Right forelimb (tissue), 1 donor: ENCODE measurements around the gene VAV2.
A peak's percentile ranks its signal among the peaks of the same experiment; 100 is the strongest.

Experiments used
- DNase-seq: peaks from one replicate; pipeline ENCODE4 v3.0.0-alpha.2; 2018

The VAV2 gene

GRCh38 chr9:133791735-133792649 lies 200.1 kb downstream of the VAV2 start:
- no peak for DNase-seq

- DNase-seq: no peak
These were observed 201.1 kb downstream of the VAV2 start for GRCh38 chr9:133791069-133791468.

DNA sequence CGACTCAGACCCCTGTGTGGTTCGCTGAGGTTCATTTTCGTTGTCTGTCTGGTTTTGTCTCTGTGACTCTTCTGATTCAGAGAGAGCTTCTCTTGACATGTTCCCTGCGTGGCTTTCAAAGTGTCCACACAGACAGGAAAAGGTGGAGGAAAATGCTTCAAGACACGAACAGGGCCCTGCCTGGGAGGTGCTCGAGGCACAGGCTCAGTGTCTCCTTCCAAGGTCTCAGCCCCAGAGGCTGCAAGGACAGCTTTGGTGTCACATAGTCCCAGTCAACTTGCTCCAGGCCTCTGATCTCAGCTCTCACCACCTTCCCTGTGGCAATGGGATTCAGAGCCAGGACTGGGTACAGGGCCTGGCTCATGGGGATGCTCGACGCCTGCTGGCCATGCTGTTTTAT lies 202.3 kb downstream of the VAV2 start:
- no peak for DNase-seq

GRCh38 chr9:133788819-133789717 lies 203.1 kb downstream of the VAV2 start:
- DNase-seq: peak; percentile 72

GRCh38 chr9:133788045-133788818 lies 203.9 kb downstream of the VAV2 start:
- DNase-seq: no peak

DNA sequence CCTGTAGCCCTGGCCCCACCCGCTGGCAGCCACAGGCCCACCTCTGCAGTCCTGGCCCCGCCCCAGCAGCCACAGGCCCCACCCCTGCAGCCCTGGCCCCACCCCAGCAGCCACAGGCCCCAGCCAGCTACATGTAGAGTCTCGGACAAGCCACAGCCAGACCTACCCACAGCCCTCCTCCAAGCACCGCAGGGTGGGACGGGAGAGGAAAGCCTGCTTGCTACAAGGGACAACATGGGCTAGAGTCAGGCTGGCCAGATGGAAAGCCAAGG lies 204.4 kb downstream of the VAV2 start:
- peak; percentile 82 for DNase-seq

GRCh38 chr9:133786907-133787753 lies 205.0 kb downstream of the VAV2 start:
- no peak for DNase-seq

DNA sequence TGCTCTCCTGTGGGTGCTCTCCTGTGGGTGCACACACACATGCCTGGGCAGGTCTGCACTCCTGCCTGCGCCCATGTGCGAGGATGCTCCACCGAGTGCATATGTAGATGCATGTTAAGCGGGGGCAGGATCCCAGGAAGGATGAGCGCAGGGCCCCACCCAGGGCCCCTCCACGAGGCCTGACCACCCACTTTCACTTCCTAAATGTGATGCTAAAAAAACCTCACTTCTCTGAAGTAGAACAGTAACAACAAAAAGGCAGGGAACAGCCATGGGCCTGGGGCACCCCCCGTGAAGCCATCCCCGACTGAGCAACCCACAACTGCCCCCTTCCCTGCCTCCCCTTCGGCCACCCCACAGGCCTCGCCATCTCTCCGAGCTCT lies 205.8 kb downstream of the VAV2 start:
- no peak for DNase-seq

GRCh38 chr9:133785753-133786370 lies 206.3 kb downstream of the VAV2 start:
- DNase-seq: no peak

DNA sequence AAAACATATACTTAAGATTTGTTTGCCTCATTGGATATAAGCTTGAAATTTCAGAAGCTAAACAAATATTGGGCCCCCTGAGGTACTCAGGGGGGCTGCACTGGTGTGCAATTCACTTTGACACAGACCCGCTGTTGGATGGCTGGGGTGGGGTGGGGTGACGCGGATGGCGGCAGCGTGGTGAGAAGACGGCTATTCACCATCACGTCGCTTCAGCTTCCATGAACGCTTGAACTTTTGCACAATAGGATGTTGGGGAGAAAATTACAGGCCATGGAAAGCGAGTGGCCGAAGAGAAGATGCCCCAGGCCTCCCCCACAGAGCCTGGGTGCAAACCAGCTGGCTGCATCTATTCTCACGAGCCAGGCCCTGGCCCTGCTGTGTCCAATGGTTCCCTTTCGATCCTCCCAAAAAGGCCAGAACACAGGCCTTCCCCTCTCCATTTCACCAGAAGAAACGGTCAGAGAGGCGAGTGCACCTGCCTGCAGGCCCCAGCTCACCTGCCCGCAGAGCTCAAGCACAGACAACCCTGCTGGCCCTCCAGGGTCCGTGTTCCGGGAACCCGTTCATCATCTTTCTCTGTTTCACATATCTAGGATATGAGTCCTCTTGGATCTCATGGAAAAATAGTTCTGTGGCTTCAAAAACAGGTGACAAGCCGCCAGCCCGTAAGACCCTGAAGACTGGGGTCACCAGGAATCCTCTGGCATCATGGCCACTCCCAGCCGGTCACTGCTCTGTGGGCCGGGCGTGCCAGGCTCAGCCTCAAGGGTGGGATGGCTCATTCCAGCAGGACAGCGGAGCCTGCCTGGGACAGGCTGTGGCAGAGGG lies 207.2 kb downstream of the VAV2 start:
- DNase-seq: no peak

DNA sequence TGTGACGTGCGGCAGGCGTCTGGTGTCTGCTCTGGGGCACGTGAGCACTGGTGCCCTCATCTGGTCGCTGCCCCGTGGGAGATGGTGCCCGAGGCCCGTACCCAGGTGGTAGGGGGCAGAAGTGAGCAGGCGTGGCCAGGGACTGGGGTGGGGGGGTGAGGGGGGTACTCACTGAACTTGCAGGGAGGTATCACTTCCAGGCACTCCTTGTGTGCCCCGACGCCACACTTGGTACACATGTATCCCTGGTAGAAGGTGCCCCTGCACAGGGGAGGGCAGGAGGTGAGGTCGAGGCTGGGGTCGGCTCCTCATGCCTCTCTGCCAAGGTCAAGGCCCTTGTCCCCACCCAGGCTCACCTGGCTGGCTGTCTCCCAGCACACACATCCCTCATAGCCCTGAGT lies 208.8 kb downstream of the VAV2 start:
- no peak for DNase-seq

DNA sequence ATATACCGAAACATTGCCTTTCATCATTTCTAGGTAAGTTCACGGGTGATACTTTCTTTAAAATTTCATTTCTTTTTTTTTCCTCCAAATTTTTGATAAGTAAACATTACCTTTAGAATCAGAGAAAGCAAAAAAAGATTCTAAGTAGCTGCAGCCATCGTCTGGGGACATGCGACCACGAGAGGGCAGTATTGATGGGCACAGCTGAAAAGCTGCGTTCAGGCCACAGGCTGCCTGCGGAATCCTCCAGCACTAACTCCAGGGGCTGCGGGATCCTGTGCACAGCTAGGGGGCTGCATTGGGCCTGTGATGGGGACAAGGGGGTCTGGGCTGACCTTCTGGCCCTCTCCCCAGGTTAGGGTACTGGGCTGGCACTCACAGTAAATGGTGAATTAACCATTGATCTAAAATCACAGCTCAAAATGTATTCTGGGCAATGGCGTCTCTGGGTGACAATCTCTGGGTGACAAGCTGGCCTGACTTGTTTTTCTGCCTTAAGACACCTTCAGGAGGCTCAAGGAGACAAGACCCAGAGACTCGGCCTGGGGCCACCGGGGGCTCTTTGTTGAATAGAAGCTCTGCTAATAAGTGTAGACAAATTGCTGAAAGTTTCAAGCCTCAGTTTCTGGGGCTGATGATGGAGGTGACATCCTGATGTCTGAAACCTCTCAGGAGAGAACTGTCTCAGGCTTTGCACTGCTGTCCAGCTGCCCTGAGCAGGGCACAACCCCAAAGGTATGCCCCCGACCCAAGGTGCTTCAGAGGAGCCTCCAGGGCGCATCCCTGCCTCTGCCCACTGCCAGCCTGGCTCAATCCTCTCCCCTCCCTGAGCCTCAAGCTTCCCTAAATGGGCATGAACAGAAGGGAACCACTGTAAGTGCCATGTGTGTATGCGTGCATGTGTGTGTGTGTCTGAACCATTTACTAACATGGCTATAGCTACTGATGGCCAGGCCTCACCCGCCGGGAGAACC lies 209.7 kb downstream of the VAV2 start:
- peak; percentile 80 for DNase-seq

DNA sequence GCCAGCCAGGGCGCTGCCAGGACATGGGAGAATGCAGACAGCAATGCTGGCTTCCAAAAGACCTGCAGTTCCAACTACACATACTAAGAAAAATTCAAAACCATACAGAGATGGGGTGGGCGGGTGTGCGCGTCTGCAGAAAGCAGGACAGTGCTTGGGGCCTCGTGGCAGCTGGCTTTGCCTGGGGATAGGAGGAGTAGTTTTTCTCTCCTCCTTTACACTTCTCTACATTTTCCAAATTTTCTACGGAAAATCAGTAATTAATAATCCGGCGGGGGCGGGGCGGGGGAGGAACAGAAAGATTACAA lies 210.3 kb downstream of the VAV2 start:
- no peak for DNase-seq

- DNase-seq: no peak
These were observed 210.9 kb downstream of the VAV2 start for GRCh38 chr9:133780962-133781827.

- no peak for DNase-seq
These were observed 211.6 kb downstream of the VAV2 start for GRCh38 chr9:133780404-133780945.

DNA sequence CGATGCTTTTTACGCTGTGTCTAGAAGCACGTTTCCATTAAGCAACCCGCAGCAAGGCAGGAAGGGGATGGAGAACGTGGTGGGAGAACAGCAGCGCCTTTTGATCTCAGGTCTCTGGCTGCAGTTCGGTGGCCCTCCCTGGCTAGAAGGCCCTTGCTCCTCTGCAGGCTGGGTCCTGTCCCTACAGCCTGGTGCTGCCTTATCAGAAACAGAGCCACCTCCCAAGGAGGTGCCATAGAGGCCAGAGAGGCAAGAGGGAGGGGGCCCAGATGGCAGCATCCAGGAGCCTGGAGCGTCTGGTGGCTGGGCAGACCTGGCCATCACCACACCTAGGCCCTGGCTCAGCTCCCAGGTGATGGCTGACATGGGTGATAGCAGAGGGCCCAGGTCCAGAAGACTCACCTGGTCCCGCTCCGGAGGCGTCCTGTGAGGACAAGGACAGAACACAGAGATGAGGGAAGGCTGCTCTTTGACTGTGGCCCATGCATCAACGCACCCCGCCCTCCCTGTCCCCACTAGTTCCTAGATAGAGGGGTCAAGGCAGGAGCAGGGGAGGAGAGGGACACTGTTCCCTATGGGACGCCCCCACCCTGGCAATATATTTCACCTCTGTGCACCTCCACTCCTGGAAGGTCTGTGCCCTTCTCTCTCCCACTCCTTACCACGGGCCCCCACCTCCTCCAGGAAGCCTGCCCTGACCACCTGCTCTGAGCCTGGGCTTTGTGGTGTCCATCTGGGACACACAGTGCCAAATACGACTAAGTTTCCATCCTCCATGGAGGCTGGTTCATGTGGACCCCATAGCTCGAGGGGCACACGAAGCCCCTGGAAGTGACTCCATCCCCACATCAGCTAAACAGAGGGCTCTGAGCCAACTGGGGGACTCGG lies 212.4 kb downstream of the VAV2 start:
- no peak for DNase-seq

DNA sequence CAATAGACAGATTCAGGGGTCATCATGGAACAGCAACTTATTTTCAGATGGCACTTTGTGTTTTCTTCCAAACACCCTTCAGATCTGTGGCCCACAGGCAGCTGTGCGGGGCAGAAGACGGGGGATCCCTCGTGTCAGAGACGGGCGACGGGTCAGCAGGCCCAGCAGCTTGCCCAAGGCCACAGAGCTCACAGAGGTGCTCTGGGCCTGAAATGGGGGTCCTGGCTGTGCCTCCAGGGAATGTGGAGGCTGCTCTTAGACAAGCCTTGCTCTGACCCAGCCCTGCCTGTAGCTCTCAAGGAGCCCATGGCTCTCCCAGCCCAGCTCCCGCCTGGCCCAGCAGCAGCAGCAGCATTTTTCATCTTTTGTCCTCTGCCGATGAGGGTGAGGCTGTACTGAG lies 213.0 kb downstream of the VAV2 start:
- no peak for DNase-seq
